Ovary (tissue), 3 donors: ENCODE results near the gene TCF4.

ENCODE experiments used
- EP300 ChIP-seq: sonication (generic); formaldehyde crosslinking; IDR thresholded peaks from one replicate; pipeline ENCODE4 v1.6.1; 2017; ENCODE audit warnings: antibody characterized with exemption
- TF ChIP-seq, protein P1 (sequence below), 3 donors: fragments of 450-650 bp in 2 of 3; fragments of 200-600 bp in 1 of 3; IDR thresholded peaks; one replicate each; pipeline versions ENCODE4 v1.5.1 to v1.8.0; 2016 to 2022; ENCODE audit warnings: antibody characterized with exemption in 3 of 3, mild to moderate bottlenecking in 1 of 3
- donor health status: DM: no; HTN: no; CAD: no.

DNA sequence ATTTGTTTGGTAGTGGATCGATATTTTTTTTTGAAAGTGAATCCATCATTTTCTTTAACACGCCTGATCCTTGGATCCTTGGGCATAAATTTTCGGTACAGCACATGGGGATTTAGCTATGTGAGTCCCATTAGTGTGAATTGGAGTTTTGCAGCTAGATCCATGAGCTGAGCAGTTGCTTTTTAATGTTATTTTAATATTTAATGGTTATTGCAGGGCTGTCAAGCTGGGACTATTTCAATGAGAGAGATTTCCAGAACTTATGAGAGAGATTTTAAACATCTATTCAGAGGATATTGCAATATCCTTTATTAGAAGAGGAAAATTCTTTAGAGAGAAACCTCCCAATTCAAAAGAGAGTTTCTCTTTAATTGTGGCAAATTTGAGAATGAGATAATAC, 35.6 kb upstream of the TCF4 start:
- TF ChIP-seq, protein P1, sequence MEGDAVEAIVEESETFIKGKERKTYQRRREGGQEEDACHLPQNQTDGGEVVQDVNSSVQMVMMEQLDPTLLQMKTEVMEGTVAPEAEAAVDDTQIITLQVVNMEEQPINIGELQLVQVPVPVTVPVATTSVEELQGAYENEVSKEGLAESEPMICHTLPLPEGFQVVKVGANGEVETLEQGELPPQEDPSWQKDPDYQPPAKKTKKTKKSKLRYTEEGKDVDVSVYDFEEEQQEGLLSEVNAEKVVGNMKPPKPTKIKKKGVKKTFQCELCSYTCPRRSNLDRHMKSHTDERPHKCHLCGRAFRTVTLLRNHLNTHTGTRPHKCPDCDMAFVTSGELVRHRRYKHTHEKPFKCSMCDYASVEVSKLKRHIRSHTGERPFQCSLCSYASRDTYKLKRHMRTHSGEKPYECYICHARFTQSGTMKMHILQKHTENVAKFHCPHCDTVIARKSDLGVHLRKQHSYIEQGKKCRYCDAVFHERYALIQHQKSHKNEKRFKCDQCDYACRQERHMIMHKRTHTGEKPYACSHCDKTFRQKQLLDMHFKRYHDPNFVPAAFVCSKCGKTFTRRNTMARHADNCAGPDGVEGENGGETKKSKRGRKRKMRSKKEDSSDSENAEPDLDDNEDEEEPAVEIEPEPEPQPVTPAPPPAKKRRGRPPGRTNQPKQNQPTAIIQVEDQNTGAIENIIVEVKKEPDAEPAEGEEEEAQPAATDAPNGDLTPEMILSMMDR (IDR thresholded peaks at IDR 0.05) = no peak
- no peak for TF ChIP-seq EP300
